HG03159 (cell line): ENCODE data around the gene DGKQ.

ENCODE experiments used
- ATAC-seq: cut with Tn5 transposase; IDR thresholded peaks from one replicate; pipeline ENCODE4 v1.9.1; 2021; ENCODE audit warnings: mild to moderate bottlenecking, moderate library complexity; ENCODE audit not compliant: unreplicated experiment

Gene DGKQ

DNA sequence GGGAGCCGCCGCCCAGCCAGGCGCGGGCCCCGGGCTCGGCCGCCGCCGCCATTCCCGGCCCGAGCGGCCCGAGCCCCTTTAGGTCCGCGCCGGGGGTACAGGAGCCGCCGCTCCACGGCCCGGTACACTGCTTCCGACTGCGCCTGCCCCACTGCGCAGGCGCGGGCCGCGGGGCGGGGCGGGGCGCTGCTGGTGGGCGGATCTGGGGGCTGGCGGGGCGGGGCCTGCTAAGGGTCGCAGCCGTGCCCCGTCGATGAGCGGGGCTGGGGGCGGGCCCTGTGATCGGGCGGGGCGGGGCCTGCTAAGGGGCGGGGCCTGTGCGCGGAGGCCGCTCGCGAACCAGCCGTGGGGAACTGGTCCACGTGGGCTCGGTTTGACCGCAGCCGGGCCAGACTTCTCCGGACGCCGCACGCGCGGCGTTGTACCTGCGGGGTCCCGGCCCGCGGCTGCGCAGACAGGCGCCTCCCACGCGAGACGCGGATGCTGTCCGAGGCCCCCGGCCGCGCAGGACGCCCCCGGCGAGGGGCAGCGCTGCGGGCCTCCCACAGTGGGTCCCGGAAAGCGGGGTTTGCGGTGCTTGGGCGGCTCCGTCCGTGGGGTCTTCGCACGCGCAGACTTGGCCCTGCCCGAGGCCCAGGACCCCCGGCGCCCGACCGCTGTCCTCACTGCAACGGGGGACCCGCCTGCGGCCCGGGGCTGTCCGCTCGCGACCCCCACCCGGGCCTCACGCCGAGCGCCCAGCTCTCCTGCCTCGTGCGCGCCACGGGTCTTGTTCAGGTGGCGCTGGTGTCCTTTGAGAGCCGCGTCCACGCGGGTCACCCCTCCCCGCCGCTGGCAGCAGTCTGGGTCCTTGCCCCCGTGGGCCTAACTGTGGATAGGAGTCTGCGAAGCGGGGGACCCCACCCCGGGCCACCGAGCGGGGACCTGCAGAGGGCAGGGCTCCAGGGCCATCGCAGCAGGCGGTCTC, at the start of gene DGKQ:
TSS of gene DGKQ (minus strand) at position 139 of the 967 bp plus-strand sequence. CDS start at position 52, 87 bp downstream.
- peak; percentile 63 for ATAC-seq

- no peak for ATAC-seq
These were observed 49.3 kb upstream of the DGKQ start for GRCh38 chr4:1022739-1023066.

- no peak for ATAC-seq
These were observed 48.8 kb upstream of the DGKQ start for GRCh38 chr4:1022051-1022738.

DNA sequence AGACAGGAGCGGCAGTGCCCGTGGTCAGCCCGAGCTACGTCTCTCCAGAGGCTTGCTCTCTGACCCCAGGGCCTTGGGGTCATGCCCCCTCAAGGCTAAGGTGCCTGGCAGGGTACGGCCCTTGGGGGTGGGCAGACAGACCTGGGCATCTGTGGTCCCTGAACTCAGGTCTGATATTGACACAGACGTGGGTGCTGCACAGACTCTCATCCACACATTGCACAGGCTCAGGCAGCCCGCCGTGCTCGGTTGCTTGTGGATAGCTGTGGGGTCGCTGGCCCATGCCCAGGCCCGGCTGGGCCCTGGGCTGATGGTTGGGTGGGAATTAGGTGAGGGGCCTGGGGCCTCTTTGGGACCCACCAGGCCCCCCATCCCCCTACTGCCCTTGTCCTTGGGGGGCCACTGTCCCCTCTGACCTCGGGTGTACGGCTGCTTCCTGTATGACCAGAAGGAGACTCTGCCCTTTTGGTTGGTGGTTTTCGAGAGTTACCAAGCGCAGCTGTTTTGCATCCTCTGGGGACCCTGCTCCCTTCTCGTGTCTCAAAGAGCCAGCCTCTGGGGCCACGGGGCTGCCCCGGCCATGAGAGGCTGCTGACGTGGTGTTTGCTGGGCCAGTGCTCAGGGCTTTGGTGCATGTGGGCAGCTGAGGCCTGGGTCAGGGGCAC, 48.1 kb upstream of the DGKQ start:
- peak; percentile 86 for ATAC-seq

GRCh38 chr4:1019729-1020470, 46.5 kb upstream of the DGKQ start:
- no peak for ATAC-seq

DNA sequence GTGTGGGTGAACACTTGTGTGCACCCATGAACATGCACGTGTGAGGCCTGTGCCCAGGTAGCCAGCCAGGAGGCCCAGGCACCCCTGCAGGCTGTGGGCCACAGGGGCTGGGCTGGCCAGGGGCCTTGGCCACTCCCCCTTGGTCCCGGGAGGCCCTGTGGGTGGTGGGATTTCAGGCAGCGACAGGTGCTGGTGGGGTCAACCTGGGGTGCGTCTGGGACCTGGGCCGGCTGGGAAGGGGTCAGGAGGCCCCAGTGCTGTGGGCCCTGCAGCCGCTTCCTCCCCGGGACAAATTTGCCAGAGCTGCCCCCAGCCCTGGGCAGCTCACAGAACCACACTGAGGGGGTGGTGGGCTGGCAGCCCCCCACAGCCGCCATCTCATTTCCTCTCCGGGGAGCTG, 46.0 kb upstream of the DGKQ start:
- ATAC-seq: no peak

DNA sequence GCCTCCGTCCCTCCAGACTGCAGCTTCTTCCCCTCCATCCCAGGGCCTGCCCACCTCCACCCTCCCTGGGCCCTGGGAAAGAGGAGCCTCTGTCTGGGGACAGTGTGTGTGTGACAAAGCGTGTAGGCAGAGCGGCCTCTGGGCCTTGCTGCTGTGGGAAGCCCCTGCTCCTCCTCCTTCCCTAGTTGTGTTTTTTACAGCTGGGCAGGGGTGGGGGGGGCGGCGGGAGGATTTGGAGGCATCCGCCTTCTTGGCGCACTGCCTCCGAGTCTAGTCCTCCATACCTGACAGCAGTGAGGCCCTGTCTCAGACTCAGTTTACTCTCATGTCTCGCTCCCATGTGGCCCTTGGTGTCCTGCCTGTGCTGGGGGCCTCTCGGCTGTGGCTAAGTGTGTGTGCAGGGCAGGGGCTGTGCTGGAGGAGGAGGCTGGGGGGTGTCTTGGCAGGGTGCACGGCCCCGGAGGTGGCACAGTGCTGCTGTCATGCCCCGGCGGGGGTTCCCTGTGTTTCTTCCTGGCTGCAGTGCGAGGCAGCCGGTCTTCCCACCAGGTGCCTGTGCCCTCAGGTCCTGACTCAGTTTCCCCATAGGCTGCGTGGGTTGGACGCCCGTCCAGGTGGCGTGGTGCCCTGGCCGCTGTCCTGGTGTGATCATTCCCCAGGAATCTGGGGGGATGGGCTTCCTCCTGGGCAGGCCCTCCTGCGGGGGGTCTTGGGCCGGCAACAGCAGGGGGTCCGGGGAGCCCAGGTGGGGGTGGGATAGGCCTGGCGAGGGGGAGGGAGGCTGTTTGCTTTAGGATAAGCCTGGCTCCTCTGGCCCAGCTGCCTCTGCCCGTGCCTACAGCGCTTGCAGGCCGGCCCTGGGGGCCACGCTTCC, 45.0 kb upstream of the DGKQ start:
- no peak for ATAC-seq

GRCh38 chr4:1017706-1018105, 44.3 kb upstream of the DGKQ start:
- no peak for ATAC-seq

DNA sequence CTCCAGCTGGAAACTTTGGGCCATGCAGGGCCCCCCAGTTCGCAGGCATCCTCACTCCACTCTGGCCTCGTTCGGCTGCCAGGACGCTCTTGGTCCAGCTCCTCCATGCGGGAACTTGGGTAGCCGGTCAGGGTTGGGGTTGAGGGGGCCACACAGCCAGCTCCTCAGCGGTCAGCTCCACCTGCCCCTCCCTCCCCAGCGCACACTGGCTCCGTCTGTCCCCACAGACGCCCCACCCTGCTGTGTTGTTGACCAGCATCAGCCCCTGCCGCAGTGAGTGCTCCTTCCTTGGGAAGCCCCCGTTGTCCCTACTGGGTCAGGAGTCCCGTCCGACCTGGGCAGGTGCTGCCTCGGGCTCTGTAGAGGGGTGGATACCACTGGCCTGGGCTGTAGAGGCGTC, 43.8 kb upstream of the DGKQ start:
- no peak for ATAC-seq

GRCh38 chr4:1015746-1016145, 42.4 kb upstream of the DGKQ start:
- no peak for ATAC-seq

DNA sequence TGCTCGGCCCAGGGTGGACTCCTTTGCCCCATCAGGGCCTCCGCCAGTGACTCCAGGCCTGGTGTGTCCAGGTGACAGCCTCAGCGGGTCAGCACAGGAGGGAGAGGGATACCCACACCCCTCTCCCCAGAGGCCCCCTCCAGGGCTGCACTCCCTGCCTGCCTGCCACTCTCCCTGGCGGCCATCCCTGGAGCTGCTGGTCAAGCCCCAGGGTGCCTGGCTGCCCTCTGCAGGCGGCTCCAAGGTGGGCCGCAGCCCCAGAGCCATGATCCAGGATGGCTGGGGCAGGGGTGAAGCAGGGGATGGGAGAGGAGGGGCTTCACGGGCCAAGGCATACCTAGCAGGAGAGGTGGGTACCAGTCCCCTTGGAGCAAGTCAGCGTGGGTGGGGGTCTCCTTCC, 41.8 kb upstream of the DGKQ start:
- ATAC-seq: no peak

DNA sequence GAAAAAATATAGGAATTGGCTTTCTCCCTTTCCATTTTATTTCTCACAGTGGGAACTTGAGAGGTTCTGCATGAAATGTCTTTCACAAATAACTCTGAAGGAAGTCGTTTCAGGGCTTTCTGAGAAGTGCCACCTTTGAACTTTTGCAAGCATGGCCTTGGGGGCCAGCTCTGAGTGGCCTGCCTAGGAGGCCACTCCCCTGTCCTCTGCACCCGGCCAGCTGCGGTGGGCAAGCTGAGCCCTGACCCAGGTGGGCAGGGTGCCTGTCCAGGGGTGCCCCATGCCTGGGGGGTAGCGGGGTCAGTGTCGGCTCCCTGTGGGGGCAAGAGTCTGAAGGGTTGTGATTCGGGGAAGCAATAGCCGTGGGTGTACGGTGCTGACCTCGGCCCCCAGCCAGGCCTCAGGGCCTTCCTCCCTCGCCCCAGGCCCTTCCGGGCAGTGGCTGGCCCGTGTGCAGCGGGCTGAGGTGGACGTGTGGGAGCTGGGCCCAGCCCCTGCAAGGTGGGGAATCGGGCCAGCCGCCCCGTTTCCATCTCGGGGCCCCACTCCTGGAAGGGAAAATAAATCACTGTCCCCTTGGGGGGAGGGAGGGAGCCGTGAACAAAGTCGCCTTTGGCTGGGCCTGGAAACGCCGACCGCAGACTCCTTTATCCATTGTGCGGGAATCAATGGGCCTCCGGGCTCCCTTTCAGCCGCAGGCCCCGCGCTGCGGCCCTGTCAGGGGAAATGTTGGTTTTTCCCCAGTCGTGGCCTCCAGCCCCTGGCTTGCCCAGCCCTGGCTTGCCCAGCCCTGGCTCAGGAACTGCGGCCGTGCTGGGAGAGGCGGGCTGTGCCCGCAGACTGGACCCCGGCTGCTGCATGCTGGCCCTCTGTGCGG, 41.2 kb upstream of the DGKQ start:
- ATAC-seq: no peak

- ATAC-seq: no peak
These were observed 40.1 kb upstream of the DGKQ start for GRCh38 chr4:1013225-1014073.

- ATAC-seq: no peak
These were observed 38.8 kb upstream of the DGKQ start for GRCh38 chr4:1012034-1012739.

DNA sequence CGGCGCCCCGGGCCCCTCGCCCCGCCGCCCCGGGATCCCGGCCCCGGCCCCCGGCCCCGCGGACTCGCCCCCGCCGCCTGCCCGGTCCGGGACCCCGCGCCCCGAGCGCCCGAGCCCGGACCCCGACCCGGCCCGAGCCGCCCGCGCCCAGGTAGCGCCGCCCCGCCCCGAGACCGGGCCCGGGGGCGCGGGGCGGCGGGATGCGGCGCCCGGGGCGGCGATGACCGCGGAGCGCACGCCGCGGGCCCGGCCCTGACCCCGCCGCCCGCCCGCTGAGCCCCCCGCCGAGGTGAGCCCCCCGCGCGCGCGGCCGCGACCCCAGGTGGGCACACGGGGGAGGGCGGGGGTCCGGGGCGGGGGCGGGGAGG, 38.3 kb upstream of the DGKQ start:
- no peak for ATAC-seq

DNA sequence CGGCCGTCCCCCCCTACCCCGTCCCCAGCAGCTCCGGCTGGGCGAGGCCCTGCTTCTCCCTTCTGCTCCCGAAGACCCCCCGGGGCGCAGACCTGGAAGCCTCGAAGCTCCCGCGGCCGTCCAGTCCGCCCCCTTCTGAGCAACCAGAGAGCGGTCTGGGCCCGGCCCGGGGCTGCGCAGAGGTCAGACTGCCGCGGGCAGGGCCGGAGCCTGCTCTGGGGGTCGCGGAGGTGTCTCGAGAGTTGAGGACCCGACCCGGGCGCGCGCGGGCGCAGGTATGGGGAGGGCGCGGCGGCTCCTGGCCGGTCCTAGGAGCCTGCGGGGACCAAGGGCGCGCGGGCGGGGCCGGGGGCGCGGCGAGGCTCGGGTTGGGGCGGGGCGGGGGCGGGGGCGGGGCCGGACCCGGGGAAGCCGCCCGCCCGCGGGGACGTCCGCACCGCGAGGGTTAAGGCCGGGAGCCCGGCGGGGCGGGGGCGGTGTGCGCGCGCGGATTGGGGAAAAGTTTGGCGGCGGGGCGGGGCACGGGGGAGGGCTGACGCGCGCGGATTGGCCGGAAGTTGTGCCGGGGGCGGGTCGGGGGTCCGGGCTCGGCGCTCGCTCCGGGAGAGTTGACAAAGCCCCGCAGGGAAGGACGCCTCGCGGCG, 37.8 kb upstream of the DGKQ start, which contains the start of gene FGFRL1:
TSS of gene FGFRL1 (plus strand) at position 605 of the 644 bp plus-strand sequence. CDS start 860 bp downstream, outside the sequence.
- peak; percentile 36 for ATAC-seq
